Stimulated activated CD4-positive, alpha-beta T cell treated with anti-CD3 and anti-CD28 coated beads, Interleukin-1b, Interleukin-23, amount 100 ng/mL, for 48 hours (primary cell): ENCODE results near the gene GFRA4.
"Not testable (repeated sequence)": the region's sequence is repeated elsewhere in the genome, so short reads cannot be mapped to it uniquely, and the experiment has no call there.

Experiments
- DNase-seq: peaks from one replicate; pipeline ENCODE4 v3.0.0-alpha.2; 2020

GFRA4 gene

GRCh38 chr20:3652676-3653596 is 10.3 kb downstream of the GFRA4 start:
- DNase-seq: no peak

- no peak for DNase-seq
These were observed 11.0 kb downstream of the GFRA4 start for GRCh38 chr20:3652221-3652620.

GRCh38 chr20:3651204-3651962 is 11.8 kb downstream of the GFRA4 start:
- no peak for DNase-seq

GRCh38 chr20:3648951-3649350 is 14.2 kb downstream of the GFRA4 start:
- DNase-seq: no peak

- no peak for DNase-seq
These were observed 15.7 kb downstream of the GFRA4 start for GRCh38 chr20:3647473-3647872.

- DNase-seq: no peak
These were observed 16.5 kb downstream of the GFRA4 start for GRCh38 chr20:3646651-3647050.

- no peak for DNase-seq
These were observed 17.1 kb downstream of the GFRA4 start for GRCh38 chr20:3646067-3646440.

GRCh38 chr20:3645309-3646066 is 17.7 kb downstream of the GFRA4 start:
- DNase-seq: no peak

- DNase-seq: no peak
These were observed 22.9 kb downstream of the GFRA4 start for GRCh38 chr20:3640259-3640658.

- DNase-seq: no peak
These were observed 27.9 kb downstream of the GFRA4 start for GRCh38 chr20:3635346-3635745.

GRCh38 chr20:3633913-3634478 is 29.2 kb downstream of the GFRA4 start:
- no peak for DNase-seq

GRCh38 chr20:3632311-3633004 is 30.7 kb downstream of the GFRA4 start:
- no peak for DNase-seq

- no peak for DNase-seq
These were observed 31.7 kb downstream of the GFRA4 start for GRCh38 chr20:3631534-3631933.

GRCh38 chr20:3630429-3630828 is 32.8 kb downstream of the GFRA4 start:
- no peak for DNase-seq

GRCh38 chr20:3629893-3630292 is 33.3 kb downstream of the GFRA4 start:
- no peak for DNase-seq

- no peak for DNase-seq
These were observed 34.5 kb downstream of the GFRA4 start for GRCh38 chr20:3628502-3629314.

GRCh38 chr20:3627476-3627875 is 35.7 kb downstream of the GFRA4 start:
- DNase-seq: no peak

GRCh38 chr20:3622406-3622805 is 40.8 kb downstream of the GFRA4 start:
- DNase-seq: no peak

GRCh38 chr20:3621111-3621510 is 42.1 kb downstream of the GFRA4 start:
- DNase-seq: no peak

GRCh38 chr20:3616250-3616649 is 46.9 kb downstream of the GFRA4 start:
- no peak for DNase-seq

- not testable (repeated sequence) for DNase-seq
These were observed 47.9 kb downstream of the GFRA4 start for GRCh38 chr20:3615171-3615840.
